Measurements from ENCODE around the gene NFATC1.

Gene NFATC1

GRCh38 chr18:79442508-79443221 lies 46.9 kb downstream of the NFATC1 start:
- Histone ChIP-seq H3K4me2 (ENCODE audit: low read length) (no peak overlapping the region), H3K9me3 (ENCODE audit: insufficient read depth, low read length) (no peaks in the 10 kb centered on the region), H3K9ac (ENCODE audit: low read length) (no peak overlapping the region), H4K20me1 (ENCODE audit: insufficient read depth, low read length) (peaks cover 100% of the 10 kb centered on the region), H2AFZ (ENCODE audit: low read depth, low read length) (no peak overlapping the region), H3K36me3 (replicated peaks; ENCODE audit: low read depth, low read length) (peaks cover 57% of the 10 kb centered on the region), H3K27me3 (ENCODE audit: low read depth, low read length) (no peaks in the 10 kb centered on the region), H3K4me1 (ENCODE audit: low read length) (peaks cover 29% of the 10 kb centered on the region), H3K4me3 (ENCODE audit: low read length) (no peak overlapping the region), H3K27ac (ENCODE audit: low read length) (no peak overlapping the region), H3K79me2 (ENCODE audit: low read length) (peaks cover 83% of the 10 kb centered on the region)
- TF ChIP-seq CTCF (IDR thresholded peaks at IDR 0.05; ENCODE audit: low read depth, low read length) (no peak), EZH2phosphoT487 (IDR thresholded peaks at IDR 0.05; ENCODE audit: low read depth) (no peak)

- Histone ChIP-seq H3K4me3 (ENCODE audit: low read length) (no peak overlapping the region), H3K9ac (ENCODE audit: low read length) (no peak overlapping the region), H3K27me3 (ENCODE audit: low read depth, low read length) (no peaks in the 10 kb centered on the region), H3K79me2 (ENCODE audit: low read length) (peaks cover 74% of the 10 kb centered on the region), H4K20me1 (ENCODE audit: insufficient read depth, low read length) (peaks cover 93% of the 10 kb centered on the region), H3K27ac (ENCODE audit: low read length) (no peak overlapping the region), H3K4me1 (ENCODE audit: low read length) (peaks cover 14% of the 10 kb centered on the region), H3K9me3 (ENCODE audit: insufficient read depth, low read length) (no peaks in the 10 kb centered on the region), H2AFZ (ENCODE audit: low read depth, low read length) (no peak overlapping the region), H3K4me2 (ENCODE audit: low read length) (no peak overlapping the region), H3K36me3 (replicated peaks; ENCODE audit: low read depth, low read length) (peaks cover 55% of the 10 kb centered on the region)
- TF ChIP-seq CTCF (IDR thresholded peaks at IDR 0.05; ENCODE audit: low read depth, low read length) (no peak), EZH2phosphoT487 (IDR thresholded peaks at IDR 0.05; ENCODE audit: low read depth) (no peak)
Measured at GRCh38 chr18:79445221-79445620, 49.5 kb downstream of the NFATC1 start.

- Histone ChIP-seq H4K20me1 (ENCODE audit: insufficient read depth, low read length) (peaks cover 89% of the 10 kb centered on the region), H2AFZ (ENCODE audit: low read depth, low read length) (no peak overlapping the region), H3K79me2 (ENCODE audit: low read length) (peaks cover 66% of the 10 kb centered on the region), H3K27me3 (ENCODE audit: low read depth, low read length) (no peaks in the 10 kb centered on the region), H3K36me3 (replicated peaks; ENCODE audit: low read depth, low read length) (peaks cover 51% of the 10 kb centered on the region), H3K9me3 (ENCODE audit: insufficient read depth, low read length) (no peaks in the 10 kb centered on the region), H3K9ac (ENCODE audit: low read length) (no peak overlapping the region), H3K27ac (ENCODE audit: low read length) (no peak overlapping the region), H3K4me3 (ENCODE audit: low read length) (no peak overlapping the region), H3K4me2 (ENCODE audit: low read length) (no peak overlapping the region), H3K4me1 (ENCODE audit: low read length) (peaks cover 14% of the 10 kb centered on the region)
- TF ChIP-seq CTCF (IDR thresholded peaks at IDR 0.05; ENCODE audit: low read depth, low read length) (no peak), EZH2phosphoT487 (IDR thresholded peaks at IDR 0.05; ENCODE audit: low read depth) (no peak)
Measured at GRCh38 chr18:79445696-79446561, 50.2 kb downstream of the NFATC1 start.

GRCh38 chr18:79446931-79447330 lies 51.2 kb downstream of the NFATC1 start:
- Histone ChIP-seq H3K9ac (ENCODE audit: low read length) (no peak overlapping the region), H3K4me2 (ENCODE audit: low read length) (no peak overlapping the region), H4K20me1 (ENCODE audit: insufficient read depth, low read length) (peaks cover 79% of the 10 kb centered on the region), H3K4me3 (ENCODE audit: low read length) (no peak overlapping the region), H3K79me2 (ENCODE audit: low read length) (peaks cover 57% of the 10 kb centered on the region), H3K36me3 (replicated peaks; ENCODE audit: low read depth, low read length) (peaks cover 54% of the 10 kb centered on the region), H3K9me3 (ENCODE audit: insufficient read depth, low read length) (no peaks in the 10 kb centered on the region), H3K4me1 (ENCODE audit: low read length) (peaks cover 14% of the 10 kb centered on the region), H2AFZ (ENCODE audit: low read depth, low read length) (no peak overlapping the region), H3K27me3 (ENCODE audit: low read depth, low read length) (no peaks in the 10 kb centered on the region), H3K27ac (ENCODE audit: low read length) (no peak overlapping the region)
- no peak for TF ChIP-seq CTCF (IDR thresholded peaks at IDR 0.05; ENCODE audit: low read depth, low read length)
- TF ChIP-seq EZH2phosphoT487 (IDR thresholded peaks at IDR 0.05; ENCODE audit: low read depth) = no peak

Measured in OCI-LY3 (cell line).